ENCODE data around the gene LBHD2. TPM values are rescaled to one million over a fixed set of nuclear protein-coding genes. Genes with fewer than 3 reads are reported as not detected.

The LBHD2 gene
- total and polyA plus RNA-seq, 2 of the 13 experiments (the other 11 are each of a cell fraction or from before 2014, with no cell fraction given) = 0.67 to 1.00 TPM

GRCh38 chr14:103112400-103113243 is 28.6 kb downstream of the LBHD2 start (continued):
- 0 out of 2 replicates have a peak, but pooled peaks have one; percentile 25 for TF ChIP-seq ARID2 (CRISPR knock-in tag; IDR thresholded peaks at IDR 0.05; ENCODE audit: borderline replicate concordance)
- no peak for TF ChIP-seq ZSCAN22 (CRISPR knock-in tag; IDR thresholded peaks at IDR 0.05)
- TF ChIP-seq, protein P1, sequence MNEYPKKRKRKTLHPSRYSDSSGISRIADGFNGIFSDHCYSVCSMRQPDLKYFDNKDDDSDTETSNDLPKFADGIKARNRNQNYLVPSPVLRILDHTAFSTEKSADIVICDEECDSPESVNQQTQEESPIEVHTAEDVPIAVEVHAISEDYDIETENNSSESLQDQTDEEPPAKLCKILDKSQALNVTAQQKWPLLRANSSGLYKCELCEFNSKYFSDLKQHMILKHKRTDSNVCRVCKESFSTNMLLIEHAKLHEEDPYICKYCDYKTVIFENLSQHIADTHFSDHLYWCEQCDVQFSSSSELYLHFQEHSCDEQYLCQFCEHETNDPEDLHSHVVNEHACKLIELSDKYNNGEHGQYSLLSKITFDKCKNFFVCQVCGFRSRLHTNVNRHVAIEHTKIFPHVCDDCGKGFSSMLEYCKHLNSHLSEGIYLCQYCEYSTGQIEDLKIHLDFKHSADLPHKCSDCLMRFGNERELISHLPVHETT (CRISPR knock-in tag; conservative IDR thresholded peaks at IDR 0.05) = no peak
- TF ChIP-seq HNRNPH1 (optimal IDR thresholded peaks at IDR 0.05; ENCODE audit: low read depth, low read length) = peak; percentile 54
- TF ChIP-seq, protein P2, sequence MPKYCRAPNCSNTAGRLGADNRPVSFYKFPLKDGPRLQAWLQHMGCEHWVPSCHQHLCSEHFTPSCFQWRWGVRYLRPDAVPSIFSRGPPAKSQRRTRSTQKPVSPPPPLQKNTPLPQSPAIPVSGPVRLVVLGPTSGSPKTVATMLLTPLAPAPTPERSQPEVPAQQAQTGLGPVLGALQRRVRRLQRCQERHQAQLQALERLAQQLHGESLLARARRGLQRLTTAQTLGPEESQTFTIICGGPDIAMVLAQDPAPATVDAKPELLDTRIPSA (CRISPR knock-in tag; IDR thresholded peaks at IDR 0.05; ENCODE audit: borderline replicate concordance) = no peak; the same call in 1 of the 2 replicates
- TF ChIP-seq ZSCAN9 (CRISPR knock-in tag; IDR thresholded peaks at IDR 0.05; ENCODE audit: borderline replicate concordance) = no peak
- TF ChIP-seq BCL6 (CRISPR knock-in tag; IDR thresholded peaks at IDR 0.05) = no peak
- TF ChIP-seq SP4 (CRISPR knock-in tag; IDR thresholded peaks at IDR 0.05) = peak; percentile 59
- no peak for TF ChIP-seq SRSF1 (optimal IDR thresholded peaks at IDR 0.05; ENCODE audit: low read depth, low read length)
- TF ChIP-seq ZNF326 (CRISPR knock-in tag; IDR thresholded peaks at IDR 0.05; ENCODE audit: borderline replicate concordance) = no peak; the same call in 1 of the 2 replicates
- no peak for TF ChIP-seq ZNF576 (CRISPR knock-in tag; IDR thresholded peaks at IDR 0.05)
- TF ChIP-seq ZNF770 (CRISPR knock-in tag; IDR thresholded peaks at IDR 0.05) = peak; percentile 52; the same call in 1 of the 2 replicates
- no peak for TF ChIP-seq MATR3 (CRISPR knock-in tag; IDR thresholded peaks at IDR 0.05)
- TF ChIP-seq ZIK1 (CRISPR knock-in tag; IDR thresholded peaks at IDR 0.05; ENCODE audit: borderline replicate concordance, low read depth) = no peak
- TF ChIP-seq BORCS8-MEF2B (CRISPR knock-in tag; IDR thresholded peaks at IDR 0.05) = 0 out of 2 replicates have a peak, but pooled peaks have one; percentile 23
- TF ChIP-seq ZNF703 (CRISPR knock-in tag; IDR thresholded peaks at IDR 0.05; ENCODE audit: borderline replicate concordance) = no peak
- no peak for TF ChIP-seq ZNF546 (CRISPR knock-in tag; conservative IDR thresholded peaks at IDR 0.05)
